IgD-negative memory B cell (primary cell): ENCODE measurements around the gene WDR43. TPM values are rescaled to one million over a fixed set of nuclear protein-coding genes. Genes with fewer than 3 reads are reported as not detected.
A peak's percentile ranks its signal among the peaks of the same experiment; 100 is the strongest.
"Not testable (repeated sequence)": the region's sequence is repeated elsewhere in the genome, so short reads cannot be mapped to it uniquely, and the experiment has no call there.

Experiments used
- H3K27ac Mint-ChIP-seq, 3 donors: one replicate each; pipeline ENCODE4 v1.8.0; 2020 to 2022; ENCODE audit warnings: mild to moderate bottlenecking in 3 of 3, mixed read lengths in 3 of 3, moderate library complexity in 1 of 3
- H3K27me3 Mint-ChIP-seq: one replicate; pipeline ENCODE4 v1.8.0; 2021; ENCODE audit warnings: mixed read lengths
- H3K36me3 Mint-ChIP-seq: one replicate; pipeline ENCODE4 v1.8.0; 2020; ENCODE audit warnings: mild to moderate bottlenecking, mixed read lengths
- H3K4me1 Mint-ChIP-seq, 3 donors: one replicate each; pipeline ENCODE4 v1.8.0; 2020 to 2022; ENCODE audit warnings: mixed read lengths in 3 of 3, mild to moderate bottlenecking in 1 of 3
- H3K4me3 Mint-ChIP-seq, 4 donors: one replicate each; pipeline ENCODE4 v1.8.0; 2020 to 2022; ENCODE audit warnings: mild to moderate bottlenecking in 4 of 4, mixed read lengths in 4 of 4, moderate library complexity in 3 of 4
- H3K9me3 Mint-ChIP-seq, 3 donors: one replicate each; pipeline ENCODE4 v1.8.0; 2020 to 2021; ENCODE audit warnings: mixed read lengths in 3 of 3, mild to moderate bottlenecking in 1 of 3
- polyA plus RNA-seq: library from polyadenylated mRNA; unstranded; fragments of 300-500 nt; fragmentation: Illumina TruSeq; gene quantifications from one replicate; pipeline ENCODE4 v1.2.3, GENCODE V29; 2021

WDR43 gene
- polyA plus RNA-seq, 1 donor from 2014 or later = 38.0 TPM

DNA sequence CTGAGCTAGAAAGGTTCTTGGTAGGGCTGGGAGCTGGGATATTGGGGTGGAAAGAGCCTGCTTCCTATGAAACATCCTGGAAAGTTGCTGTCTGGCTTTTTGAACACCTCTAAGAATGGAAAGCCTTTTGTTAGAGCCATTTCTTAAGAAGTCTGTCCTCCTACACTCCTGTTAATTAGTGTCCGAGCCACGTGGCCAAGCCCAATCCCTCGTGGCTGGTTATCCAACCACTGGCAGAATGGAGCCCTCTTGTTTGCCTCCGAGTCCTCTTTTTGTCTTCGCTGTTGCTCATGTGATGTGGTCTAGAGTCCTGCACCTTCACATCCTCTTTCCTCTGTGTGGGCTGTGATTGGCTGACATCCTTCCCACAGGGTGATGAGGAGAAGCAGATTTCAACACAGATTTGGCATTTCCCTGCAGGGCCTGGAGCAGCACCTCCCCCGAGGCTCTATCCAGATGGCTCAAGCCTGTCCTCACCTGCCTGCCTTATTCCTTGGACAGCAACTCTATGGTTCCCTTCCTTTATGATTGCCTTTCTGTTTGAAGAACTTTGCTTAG is 78.4 kb downstream of the WDR43 start:
- Mint-ChIP-seq H3K4me3 (no peak overlapping the region), H3K36me3 (peaks cover 2% of the 10 kb centered on the region), H3K27me3 (peaks cover 18% of the 10 kb centered on the region), H3K9me3 (no peaks in the 10 kb centered on the region), H3K27ac (no peak overlapping the region), H3K4me1 (no peaks in the 10 kb centered on the region)

DNA sequence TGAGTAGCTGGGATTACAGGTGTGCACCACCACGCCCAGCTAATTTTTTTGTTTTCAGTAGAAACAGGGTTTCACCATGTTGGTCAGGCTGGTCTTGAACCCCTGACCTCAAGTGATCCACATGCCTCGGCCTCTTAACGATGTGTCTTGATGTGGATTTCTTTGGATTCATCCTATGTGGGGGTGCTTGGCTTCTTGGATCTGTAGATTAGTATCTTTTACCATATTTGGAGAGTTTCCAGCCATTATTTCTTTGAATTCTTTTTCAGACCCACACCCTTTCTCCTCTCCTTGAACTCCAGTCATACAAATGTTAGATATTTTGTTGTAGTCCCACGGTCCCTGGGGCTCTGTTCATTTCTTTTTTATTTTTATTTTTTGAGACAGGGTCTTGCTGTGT is 79.8 kb downstream of the WDR43 start:
- Mint-ChIP-seq H3K9me3 (no peaks in the 10 kb centered on the region), H3K27ac (no peak overlapping the region), H3K4me3 (no peak overlapping the region), H3K36me3 (peaks cover 4% of the 10 kb centered on the region), H3K27me3 (peaks cover 14% of the 10 kb centered on the region), H3K4me1 (peaks cover 0 to 2% (median 0%) of the 10 kb centered on the region in 3 donors)

DNA sequence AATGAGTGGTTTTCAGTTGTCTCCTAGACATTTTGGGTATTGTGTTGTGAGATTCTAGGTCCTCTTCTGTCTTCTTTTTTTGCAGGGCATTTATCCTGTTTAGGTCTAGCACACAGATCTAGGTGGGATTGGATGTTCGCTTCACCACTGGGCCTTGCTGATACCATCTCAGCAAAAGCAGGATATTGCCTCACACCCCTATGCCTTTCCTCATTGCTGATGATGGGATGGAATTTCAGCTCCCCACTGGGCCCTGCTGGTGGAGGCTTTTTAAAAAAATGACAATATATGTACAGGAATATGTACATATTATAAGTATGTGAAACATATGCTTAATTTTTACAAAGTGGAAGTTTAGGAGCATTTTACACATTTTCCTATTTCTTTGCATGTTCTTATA is 81.2 kb downstream of the WDR43 start:
- Mint-ChIP-seq H3K9me3 (no peaks in the 10 kb centered on the region), H3K4me1 (peaks cover 0 to 2% (median 0%) of the 10 kb centered on the region in 3 donors), H3K27ac (no peak overlapping the region), H3K27me3 (peaks cover 17% of the 10 kb centered on the region), H3K36me3 (peaks cover 4% of the 10 kb centered on the region), H3K4me3 (no peak overlapping the region)

DNA sequence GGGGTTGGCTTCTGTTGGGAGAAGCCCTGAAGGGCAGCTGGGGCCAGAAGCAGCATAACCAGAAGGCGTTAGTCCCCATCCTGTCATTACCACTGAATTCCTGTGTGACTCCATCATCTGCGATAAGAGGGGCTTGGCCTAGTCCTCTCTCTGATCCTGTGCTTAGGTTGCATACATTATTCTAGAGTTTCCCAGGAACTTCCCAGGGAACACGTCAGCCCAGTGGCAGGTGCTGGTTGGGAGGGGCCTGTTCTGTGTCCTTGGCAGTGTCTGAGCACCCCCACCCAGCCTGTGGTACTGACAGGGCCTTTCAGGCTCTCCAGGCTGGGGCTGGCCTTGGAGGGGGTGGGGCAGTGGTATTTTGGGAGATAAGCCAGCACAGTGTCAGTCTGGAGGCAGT is 82.1 kb downstream of the WDR43 start:
- H3K27ac Mint-ChIP-seq = no peak overlapping the region
- H3K4me3 Mint-ChIP-seq = no peak overlapping the region
- H3K36me3 Mint-ChIP-seq = peaks cover 4% of the 10 kb centered on the region

DNA sequence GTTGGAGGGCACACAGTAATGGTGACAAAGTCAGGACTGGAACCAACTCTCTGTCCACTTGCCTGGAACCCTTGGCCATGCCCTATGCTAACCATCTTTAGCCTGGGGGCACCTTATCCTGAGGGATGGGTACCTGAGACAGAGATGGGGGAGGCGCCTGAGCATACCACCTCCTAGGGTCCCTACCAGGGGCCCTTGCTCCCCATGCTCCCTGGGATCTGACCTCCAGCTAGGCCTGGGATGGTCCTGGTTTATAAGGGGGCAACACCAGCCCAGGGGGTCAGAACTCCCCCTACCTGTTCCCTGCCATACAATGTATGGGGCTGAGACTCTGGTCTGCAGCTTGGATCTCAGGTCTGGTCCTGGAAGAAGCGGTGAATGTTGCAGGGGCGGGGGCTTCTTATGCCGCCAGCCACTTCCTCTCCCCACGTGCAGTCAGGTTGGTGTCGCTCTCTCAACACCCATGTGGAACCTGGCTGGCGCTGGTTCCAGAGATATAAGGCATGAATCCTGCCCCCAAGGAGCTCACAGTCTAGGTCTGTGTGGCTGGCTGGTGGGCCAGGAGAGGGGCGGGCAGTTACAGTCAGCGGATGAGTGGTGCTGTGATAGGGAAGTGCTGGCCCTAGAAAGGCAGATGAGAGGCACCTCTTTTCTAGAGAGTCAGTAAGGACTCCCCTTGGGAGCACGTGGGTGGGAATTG is 82.9 kb downstream of the WDR43 start:
- H3K27me3 Mint-ChIP-seq = peaks cover 12% of the 10 kb centered on the region
- no peaks in the 10 kb centered on the region for H3K9me3 Mint-ChIP-seq
- no peak overlapping the region for H3K27ac Mint-ChIP-seq
- H3K4me1 Mint-ChIP-seq = peaks cover 0 to 2% (median 0%) of the 10 kb centered on the region in 3 donors
- peak overlapping the region in 1 of 4 donors; percentile 41 for H3K4me3 Mint-ChIP-seq
- H3K36me3 Mint-ChIP-seq = peaks cover 4% of the 10 kb centered on the region

More for the DNA sequence above, 82.1 kb downstream of the WDR43 start:
- no peaks in the 10 kb centered on the region for H3K9me3 Mint-ChIP-seq
- peaks cover 0 to 2% (median 0%) of the 10 kb centered on the region in 3 donors for H3K4me1 Mint-ChIP-seq
- peaks cover 14% of the 10 kb centered on the region for H3K27me3 Mint-ChIP-seq

- H3K9me3 Mint-ChIP-seq, H3K36me3 Mint-ChIP-seq, H3K27me3 Mint-ChIP-seq, H3K27ac Mint-ChIP-seq, H3K4me1 Mint-ChIP-seq, H3K4me3 Mint-ChIP-seq: not testable (repeated sequence)
Measured at GRCh38 chr2:28978001-28978400, 83.5 kb downstream of the WDR43 start.

DNA sequence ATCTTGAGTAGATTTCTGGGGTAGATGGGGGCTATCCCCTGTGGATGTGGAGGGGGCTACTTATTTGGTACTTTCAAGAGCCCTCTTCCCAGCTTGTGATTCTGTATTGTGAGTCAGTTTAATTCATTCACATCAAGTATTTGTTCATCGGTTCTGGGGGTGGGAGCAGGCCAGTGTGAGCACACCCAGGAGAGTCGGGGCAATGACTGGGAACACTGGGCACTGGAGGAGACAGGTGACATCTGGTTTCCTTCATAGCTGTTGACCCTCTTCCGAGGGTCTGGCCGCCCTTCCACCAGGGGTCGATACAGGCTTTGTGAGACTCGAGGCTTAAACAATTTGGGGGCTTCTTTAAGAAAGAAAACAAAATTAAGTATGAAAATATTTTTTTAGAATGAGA is 84.1 kb downstream of the WDR43 start:
- H3K27me3 Mint-ChIP-seq = peaks cover 9% of the 10 kb centered on the region
- peaks cover 4% of the 10 kb centered on the region for H3K36me3 Mint-ChIP-seq
- H3K9me3 Mint-ChIP-seq = no peaks in the 10 kb centered on the region
- H3K27ac Mint-ChIP-seq = no peak overlapping the region
- peaks cover 0 to 2% (median 0%) of the 10 kb centered on the region in 3 donors for H3K4me1 Mint-ChIP-seq
- no peak overlapping the region for H3K4me3 Mint-ChIP-seq

DNA sequence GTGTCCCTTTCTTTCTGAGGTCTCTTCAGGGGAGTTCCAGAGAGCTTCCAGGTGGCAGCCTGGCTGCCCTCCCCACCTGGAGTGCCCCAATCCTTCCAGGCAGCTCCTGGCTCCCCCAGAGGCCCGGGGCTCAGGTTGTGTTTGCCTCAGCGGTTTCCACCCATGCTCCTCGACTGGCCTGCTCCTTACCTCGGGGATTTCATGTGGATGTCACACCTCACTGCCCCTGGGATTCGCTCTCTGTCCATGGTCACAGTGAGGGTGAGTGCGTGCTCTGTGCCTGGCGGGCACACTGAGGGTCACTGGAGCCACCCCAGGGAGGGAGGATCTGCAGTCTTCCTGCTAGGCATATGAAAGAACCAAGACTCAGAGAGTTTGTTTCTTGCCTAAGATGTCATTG is 84.6 kb downstream of the WDR43 start:
- Mint-ChIP-seq H3K27me3 (peaks cover 11% of the 10 kb centered on the region), H3K36me3 (peaks cover 4% of the 10 kb centered on the region), H3K4me3 (no peak overlapping the region), H3K27ac (no peak overlapping the region), H3K4me1 (peaks cover 0 to 2% (median 0%) of the 10 kb centered on the region in 3 donors), H3K9me3 (no peaks in the 10 kb centered on the region)

DNA sequence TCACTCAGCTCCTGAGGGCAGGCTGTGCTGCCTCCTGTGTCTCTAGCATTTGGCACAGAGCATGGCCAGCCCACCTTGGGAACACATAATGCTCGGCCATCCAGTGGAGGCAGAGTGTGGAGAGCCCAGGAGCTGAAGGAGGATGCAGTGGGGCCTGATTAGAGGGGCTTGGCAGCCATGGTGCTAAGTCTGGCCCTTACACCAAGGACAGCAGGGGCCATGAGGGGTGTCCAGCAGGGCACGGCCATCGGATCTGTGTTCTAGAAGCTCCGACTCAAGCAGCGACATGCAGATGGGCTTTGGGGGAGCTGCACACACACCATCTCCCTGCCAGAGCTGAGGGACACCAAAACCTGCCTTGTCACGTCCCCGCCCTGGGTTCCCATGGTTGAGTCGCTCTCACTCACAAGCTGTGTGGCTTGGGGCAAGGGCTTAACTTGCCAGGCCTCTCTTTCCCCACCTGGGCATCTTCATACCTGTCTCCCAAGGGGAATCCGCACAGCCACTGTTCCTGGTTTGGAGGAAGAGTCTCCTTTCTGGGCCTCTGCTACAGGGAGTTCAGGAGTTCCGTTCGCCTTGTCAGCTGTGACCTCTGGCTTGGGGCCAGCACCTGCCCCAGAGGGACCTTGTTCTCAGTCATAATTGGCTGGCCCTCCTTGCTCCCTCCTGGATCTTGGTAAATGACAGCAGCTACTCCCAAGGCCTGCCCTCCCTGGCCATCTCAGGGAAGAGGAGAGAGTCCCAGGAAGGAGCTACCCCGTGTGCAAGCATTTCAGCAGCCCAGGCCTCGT is 85.3 kb downstream of the WDR43 start:
- Mint-ChIP-seq H3K27me3 (peaks cover 11% of the 10 kb centered on the region), H3K27ac (no peak overlapping the region), H3K4me3 (no peak overlapping the region), H3K9me3 (no peaks in the 10 kb centered on the region), H3K4me1 (peaks cover 0 to 2% (median 0%) of the 10 kb centered on the region in 3 donors), H3K36me3 (peaks cover 4% of the 10 kb centered on the region)

DNA sequence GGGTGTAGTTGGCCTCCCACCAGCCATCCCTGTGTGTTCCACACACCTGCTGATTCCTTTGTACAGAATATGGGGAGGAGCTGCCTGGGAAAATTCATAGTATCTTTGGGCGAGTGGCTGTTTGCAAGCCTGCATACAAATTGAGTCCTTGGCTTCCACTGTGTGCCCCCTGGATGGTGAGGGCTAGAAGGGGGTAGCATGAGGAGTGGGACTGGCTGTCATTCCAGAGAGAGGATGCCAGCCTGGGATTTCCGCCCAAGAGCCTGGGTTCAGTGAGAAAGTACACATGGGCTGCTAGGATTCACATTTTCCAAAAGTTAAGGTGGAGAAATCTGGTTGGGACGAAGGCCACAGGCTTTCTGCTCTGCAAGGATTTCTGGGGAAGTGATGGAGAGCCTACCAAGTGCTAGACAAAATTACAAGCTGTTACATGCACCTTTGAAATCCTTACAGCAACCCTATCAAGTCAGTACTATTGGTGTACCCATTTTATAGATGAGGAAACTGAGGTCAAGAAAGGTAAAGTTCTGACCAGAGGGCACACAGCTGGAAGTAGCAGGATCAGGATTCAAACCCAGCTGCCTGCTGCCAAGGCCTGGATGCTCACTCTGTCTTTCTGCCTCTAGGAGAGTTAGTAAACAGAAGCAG is 86.0 kb downstream of the WDR43 start:
- Mint-ChIP-seq H3K4me1 (peaks cover 0 to 2% (median 0%) of the 10 kb centered on the region in 3 donors), H3K9me3 (no peaks in the 10 kb centered on the region), H3K27me3 (peaks cover 10% of the 10 kb centered on the region), H3K36me3 (peaks cover 4% of the 10 kb centered on the region), H3K27ac (no peak overlapping the region), H3K4me3 (no peak overlapping the region)

GRCh38 chr2:28981016-28981441 is 86.6 kb downstream of the WDR43 start, which contains the start of gene TOGARAM2:
TSS of gene TOGARAM2 (plus strand) at chr2:28981298. CDS start at chr2:28994835, 13,537 bp downstream.
- no peak within 1 kb of the TSS for H3K4me3 Mint-ChIP-seq
- peak within 1 kb of the TSS in 1 of 3 donors; percentile 4 for H3K27ac Mint-ChIP-seq
- peaks cover 0 to 2% (median 0%) of the 10 kb centered on the region in 3 donors for H3K4me1 Mint-ChIP-seq
- peaks cover 4% of the 10 kb centered on the region for H3K36me3 Mint-ChIP-seq
- H3K27me3 Mint-ChIP-seq = peaks cover 6% of the 10 kb centered on the region
- H3K9me3 Mint-ChIP-seq = no peaks in the 10 kb centered on the region

DNA sequence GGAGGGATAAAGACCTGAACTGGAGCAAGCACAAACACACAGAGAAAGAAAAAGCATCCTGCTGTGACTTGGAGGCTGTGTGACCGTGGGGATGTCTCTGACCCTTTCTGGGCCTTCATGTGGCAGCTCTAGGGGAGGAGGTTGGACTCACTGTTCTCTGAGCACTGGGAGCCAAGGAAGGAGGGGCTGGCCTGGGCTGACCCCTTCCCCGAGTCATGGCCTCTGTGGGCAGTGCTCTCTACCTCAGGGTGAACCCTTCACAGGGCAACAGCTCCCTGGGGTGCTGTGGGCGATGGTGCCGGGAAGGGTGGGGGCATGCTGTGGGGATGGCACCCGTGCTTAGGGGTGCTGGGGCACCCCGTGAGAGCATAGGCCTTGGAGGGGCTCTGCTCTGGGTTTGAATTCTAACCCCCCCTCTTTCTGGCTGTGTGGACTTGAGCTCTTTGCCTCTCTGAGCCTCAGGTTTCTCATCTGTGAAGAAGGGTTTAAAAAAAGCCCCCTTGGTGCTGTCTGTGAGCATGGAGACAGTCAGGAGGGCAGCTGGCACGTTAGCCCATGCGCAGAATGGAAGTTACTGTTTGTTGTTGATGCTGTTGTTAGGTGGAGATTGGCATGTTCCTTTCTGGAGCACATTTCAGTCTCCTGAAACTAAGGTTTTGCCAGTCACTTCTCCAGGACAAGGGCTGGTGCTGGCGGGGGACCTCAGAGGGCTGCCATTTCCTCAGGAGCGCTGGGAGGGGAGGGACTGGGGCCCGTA is 87.3 kb downstream of the WDR43 start:
- H3K4me1 Mint-ChIP-seq = peaks cover 0 to 2% (median 0%) of the 10 kb centered on the region in 3 donors
- peaks cover 6% of the 10 kb centered on the region for H3K27me3 Mint-ChIP-seq
- peaks cover 2% of the 10 kb centered on the region for H3K36me3 Mint-ChIP-seq
- peak overlapping the region in 1 of 3 donors; percentile 4 for H3K27ac Mint-ChIP-seq
- H3K4me3 Mint-ChIP-seq = no peak overlapping the region
- no peaks in the 10 kb centered on the region for H3K9me3 Mint-ChIP-seq

DNA sequence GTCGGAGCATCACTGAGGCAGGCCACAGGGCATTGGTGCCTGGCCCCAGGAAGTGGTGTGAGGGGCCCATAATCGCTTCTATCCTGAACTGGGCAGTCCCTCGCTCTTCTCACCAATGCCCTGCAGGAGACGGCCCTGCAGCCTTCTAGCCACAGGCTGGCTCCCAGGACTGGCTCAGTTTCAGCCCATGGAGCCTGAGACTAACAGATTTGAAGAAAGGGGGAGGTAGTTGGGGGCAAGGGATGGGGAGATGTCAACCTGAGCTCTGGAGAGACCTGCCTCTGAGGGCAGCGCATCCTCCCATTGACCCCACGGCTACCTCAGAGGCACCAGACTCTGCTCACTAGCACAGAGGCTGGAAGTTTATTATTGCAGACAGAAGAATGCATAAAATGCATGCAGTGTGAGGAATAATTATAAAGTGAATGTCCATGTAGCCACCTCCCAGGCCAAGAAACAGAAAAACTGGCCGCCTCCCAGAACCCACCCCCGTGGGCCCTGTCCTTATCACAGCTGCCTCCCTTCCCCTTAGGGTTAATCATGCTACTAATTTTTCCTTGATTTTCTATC is 88.0 kb downstream of the WDR43 start:
- peaks cover 0 to 2% (median 0%) of the 10 kb centered on the region in 3 donors for H3K4me1 Mint-ChIP-seq
- peaks cover 6% of the 10 kb centered on the region for H3K27me3 Mint-ChIP-seq
- no peak overlapping the region for H3K4me3 Mint-ChIP-seq
- H3K36me3 Mint-ChIP-seq = peaks cover 2% of the 10 kb centered on the region
- no peak overlapping the region for H3K27ac Mint-ChIP-seq
- H3K9me3 Mint-ChIP-seq = no peaks in the 10 kb centered on the region

DNA sequence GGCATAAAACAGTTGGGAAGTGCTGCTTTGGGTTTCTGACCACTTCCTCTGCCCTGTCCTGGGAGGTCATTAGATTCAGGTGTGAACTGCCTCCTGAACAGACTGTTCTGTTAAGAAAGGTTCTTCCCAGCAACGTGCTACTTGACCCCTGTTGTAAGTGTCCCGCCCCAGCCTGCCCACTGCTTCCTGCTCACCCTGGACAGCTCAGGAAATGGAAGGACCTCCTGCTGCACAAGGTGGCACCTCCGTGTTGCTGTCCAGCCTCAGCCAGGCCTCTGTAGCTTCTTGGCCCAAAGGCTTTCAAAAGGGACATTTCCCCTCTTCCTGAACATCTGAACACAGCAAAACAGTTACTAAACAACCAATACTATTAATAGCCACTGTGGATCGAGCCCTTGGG is 92.0 kb downstream of the WDR43 start:
- no peaks in the 10 kb centered on the region for H3K9me3 Mint-ChIP-seq
- no peaks in the 10 kb centered on the region for H3K4me1 Mint-ChIP-seq
- no peak overlapping the region for H3K4me3 Mint-ChIP-seq
- H3K27me3 Mint-ChIP-seq = peaks cover 3% of the 10 kb centered on the region
- H3K27ac Mint-ChIP-seq = peak overlapping the region in 1 of 3 donors; percentile 53
- no peaks in the 10 kb centered on the region for H3K36me3 Mint-ChIP-seq
